ENCODE data around the gene CTNNA3.

CTNNA3 gene

DNA sequence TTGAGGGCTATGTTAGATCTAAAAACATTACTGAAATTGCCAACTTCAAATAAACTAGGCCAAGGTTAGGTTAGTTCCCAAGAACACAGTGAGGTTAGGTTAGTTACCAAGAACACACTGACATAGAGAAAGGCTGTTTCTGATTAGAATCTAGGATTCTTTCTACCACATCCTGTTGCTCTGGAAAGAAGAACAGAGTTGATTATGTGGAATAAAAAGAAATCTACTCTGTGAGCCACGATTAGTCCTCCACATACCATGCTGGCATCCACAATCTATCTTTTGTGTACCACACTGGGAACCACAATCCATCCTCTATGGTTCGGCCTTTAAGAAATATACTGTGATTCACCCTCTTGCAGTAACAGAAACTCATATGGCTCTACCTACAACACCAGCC lies 678.8 kb downstream of the CTNNA3 start:
- DNase-seq (ENCODE audit: low read depth in 2 of 2): no peak

DNA sequence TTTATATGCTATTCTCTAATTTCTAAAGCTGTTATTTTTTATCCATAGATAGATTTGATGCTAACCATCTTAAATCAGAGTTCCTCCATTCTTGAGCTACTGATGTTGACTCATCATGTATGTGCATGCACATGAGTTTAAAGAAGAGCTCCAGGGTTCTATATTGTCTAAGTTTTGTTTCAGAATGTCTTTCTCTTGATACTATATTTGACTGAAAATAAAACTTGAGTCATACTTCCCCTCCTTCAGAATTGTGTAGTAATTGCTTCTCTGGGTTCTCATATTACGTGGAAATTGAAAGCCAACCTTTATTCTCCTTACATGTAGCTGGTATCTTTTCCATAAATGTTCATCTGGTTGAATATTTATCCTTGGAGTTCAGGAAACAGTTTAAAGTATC lies 680.8 kb downstream of the CTNNA3 start:
- DNase-seq (ENCODE audit: low read depth in 2 of 2): no peak

DNA sequence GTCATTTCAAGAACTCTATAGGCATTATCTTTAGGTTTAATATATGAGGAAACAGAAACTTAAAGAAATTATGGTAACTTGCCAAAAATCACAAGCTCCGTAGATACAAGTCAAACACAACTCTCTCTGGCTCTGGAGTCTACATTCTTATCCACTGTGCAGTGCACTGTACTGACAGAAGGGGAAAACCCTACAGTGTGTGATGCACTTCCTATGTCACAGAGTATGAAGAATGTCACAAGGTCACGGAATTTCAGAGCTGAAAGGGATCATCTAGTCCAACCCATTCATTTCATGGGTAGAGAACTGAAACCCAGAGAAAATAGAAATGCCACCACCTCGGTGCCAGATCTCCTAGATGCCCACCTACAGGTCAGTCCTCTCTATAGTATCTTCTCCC lies 684.0 kb downstream of the CTNNA3 start:
- no peak for DNase-seq (ENCODE audit: low read depth in 2 of 2)

DNA sequence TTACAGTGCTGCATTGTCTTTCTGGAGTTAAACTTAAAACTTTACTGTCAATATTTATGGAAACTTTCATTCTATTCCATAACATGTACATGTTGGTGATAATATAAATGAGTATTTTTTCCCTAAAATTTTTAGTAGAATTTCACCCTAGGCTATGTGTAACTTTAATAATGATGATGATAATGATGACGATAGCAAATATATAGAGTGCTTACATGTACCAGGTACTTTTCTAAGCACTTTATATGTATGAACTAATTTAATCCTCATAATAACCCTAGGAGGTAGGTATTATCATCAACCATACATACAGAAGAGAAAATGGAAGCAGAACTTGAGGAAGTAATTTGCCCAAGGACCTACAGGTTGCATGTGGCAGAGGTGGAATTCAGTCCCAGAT lies 684.5 kb downstream of the CTNNA3 start:
- no peak for DNase-seq (ENCODE audit: low read depth in 2 of 2)

DNA sequence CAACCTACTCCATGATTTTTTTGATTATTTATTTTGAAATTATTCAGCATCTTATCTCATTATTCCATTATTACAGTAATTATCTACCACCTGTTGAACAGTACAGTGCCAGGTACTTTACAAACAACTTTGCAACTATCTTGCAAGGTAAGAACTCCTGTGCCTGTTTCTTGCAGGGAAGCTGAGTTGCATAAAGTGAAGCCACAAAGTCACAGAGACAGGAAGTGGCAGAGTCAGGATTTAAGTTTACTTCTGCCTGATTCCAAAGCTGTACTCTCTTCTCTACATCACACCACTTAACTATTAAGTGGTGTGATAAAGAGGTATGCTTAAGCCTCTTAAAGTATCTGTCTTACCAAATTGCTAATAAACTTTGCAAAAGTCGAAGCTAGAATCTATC lies 690.0 kb downstream of the CTNNA3 start:
- no peak for DNase-seq (ENCODE audit: low read depth in 2 of 2)

DNA sequence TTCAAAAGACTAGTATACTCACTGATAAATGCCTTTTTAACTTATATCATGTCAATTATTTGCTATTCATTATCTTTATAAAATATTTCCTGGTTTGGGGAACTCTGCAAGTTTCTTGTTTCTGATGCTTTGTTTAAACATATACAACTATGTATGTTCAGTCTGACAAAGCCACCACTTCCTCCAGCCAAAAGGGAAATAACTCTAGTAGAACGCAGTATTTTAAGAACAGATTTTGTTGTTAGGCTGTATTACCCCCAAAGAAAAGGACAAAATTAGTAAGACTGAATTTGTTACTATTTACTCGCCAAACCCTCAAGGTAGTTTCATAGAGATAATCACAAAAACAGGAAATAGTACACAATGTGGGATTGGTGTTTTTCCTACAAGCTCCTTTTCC lies 691.3 kb downstream of the CTNNA3 start:
- DNase-seq (ENCODE audit: low read depth in 2 of 2): no peak

DNA sequence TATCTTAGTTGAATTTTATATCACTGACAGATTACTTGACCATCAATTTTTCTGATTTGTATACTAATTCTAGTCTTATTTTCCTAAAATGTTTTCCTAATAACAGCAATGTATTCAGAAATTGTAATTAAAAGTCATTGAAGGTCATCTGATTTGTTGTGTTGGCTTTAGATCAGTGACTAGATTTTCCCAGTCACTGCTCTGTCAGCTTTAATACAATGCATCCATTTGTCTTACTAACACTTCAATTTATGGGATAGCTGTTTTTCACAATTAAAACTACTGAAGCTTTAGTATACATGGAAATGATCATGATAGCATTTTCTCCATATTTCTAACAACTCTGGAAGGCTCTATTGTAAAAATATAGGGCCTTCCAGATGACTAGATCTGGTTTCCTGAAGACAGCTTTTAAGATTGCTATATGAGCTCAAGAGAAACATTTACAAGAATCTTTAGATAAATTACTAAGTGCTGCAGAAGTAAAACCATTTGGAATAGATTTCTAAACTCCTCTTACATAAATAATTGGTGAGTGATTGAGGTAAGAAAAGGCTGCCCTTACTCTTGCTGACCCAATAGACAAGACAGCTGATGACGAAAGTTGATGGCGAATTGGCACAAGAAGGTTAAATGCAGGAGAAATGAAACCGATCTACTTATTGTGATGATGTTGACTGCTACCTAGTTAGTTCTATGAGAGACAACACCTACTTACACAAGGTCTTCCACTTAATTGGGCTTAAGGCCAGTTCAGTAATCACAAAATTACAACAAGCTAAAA lies 696.0 kb downstream of the CTNNA3 start:
- DNase-seq (ENCODE audit: low read depth in 2 of 2): no peak

DNA sequence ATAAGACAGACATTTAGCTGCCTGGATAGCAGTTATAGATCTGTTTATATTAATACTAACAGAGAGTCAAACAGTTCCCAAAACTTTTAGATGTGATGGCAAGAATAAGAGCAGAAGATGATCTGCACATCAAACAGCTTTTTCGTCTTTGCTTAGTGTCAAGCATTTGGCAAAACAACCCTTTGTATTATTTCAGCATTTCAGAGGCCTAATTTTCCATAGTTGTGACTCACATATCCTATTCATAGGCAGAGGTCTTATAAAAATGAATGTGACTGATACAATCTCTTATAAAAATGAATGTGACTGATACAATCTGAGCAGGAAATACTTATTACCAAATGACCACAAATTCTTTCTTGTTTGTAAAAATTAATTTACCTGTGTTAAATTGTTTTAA lies 699.0 kb downstream of the CTNNA3 start:
- DNase-seq (ENCODE audit: low read depth in 2 of 2): no peak

DNA sequence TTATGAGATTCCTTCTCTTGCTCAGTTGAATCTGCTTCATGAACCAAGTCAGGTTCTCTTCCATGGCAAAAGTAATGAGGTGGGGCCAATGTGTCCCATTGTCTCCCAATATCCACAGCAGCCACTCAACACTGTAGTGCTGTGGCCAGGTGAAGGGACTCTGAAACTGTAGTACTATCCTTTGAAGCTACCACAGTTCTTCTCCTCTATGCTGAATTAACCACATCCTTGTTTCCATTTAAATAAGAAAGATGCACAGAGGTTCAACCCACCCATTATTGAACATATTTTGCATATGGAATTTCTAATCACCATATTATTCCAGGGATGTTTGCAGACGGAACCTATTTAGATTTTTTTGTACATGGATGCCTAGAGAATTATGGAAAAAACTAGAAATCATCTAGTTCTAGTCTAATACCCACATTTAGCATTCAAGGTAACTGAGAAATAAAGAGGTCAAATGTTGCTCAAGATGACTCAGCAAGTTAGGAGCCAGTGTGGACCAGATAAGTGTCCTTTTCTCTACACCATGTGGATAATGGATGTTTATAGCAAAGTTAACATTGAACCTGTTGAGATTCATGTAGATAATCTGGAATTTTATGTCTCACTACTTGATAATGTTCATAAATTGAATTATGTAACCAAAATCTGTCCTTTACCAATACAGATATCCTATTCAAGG lies 705.7 kb downstream of the CTNNA3 start:
- no peak for DNase-seq (ENCODE audit: low read depth in 2 of 2)

DNA sequence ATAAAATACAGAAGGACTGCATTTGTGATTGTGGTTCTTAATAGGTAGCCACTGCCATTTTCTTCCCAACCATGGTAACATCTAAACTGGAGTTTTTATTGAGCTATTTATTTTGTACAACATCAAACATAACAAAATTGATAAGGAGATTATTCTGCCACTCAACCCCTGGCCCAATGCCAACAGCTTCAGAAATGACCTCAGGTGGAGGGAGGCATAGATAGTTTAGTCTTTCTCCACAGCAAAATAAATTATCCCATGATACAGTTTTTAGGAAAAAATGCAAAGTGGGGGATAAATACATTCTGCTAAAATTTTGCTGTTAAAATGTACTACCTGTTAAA lies 712.5 kb downstream of the CTNNA3 start:
- DNase-seq (ENCODE audit: low read depth in 2 of 2): no peak

DNA sequence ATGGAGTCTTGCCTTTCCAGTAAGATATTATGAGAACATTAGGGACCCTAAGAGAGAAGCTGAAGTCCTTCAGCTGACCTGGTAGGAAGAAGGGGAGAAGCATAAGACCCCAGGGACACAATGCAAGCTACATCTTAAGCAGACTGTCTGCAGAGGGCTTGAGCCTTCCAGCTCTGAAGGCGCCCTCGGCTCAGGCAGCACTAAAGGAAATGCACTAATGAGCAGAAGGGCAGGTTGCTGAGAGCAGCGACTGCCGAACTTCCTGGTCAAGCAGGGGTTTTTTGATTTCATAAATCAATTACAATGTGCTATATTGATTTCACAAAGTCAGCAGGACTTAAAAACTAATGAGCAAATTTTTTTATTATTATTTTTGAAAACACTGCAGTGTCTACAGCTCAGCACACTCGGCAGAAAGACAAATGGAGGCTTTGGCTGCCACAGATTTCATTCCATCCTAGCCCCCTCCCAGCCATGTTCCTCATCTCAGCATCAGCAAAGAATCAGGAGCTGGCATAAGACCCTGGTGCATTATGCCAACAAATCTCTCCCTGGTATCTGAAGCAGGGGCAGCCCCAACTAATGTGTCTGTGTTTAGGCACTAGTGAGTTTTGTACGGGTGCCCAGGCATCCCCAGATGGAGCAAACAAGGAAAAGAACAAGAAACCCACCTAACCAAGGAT lies 713.1 kb downstream of the CTNNA3 start:
- no peak for DNase-seq (ENCODE audit: low read depth in 2 of 2)

DNA sequence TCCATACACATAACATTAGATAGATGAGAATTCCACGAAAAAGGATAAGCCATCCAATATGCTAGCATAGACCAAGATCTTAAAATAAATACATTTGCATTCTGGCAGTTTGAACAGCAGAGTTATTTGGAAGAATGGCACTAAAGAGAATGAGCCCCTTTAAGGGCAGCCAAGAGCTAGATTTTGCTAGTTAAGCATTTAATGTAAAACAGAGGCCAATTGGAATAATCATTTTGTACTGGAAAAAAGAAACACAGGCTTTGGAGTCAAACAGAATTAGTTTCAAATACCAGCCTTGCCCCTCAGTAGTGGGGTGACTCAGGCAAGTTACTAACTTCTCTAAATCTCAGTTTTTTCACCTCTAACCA lies 714.0 kb downstream of the CTNNA3 start:
- DNase-seq (ENCODE audit: low read depth in 2 of 2): no peak

DNA sequence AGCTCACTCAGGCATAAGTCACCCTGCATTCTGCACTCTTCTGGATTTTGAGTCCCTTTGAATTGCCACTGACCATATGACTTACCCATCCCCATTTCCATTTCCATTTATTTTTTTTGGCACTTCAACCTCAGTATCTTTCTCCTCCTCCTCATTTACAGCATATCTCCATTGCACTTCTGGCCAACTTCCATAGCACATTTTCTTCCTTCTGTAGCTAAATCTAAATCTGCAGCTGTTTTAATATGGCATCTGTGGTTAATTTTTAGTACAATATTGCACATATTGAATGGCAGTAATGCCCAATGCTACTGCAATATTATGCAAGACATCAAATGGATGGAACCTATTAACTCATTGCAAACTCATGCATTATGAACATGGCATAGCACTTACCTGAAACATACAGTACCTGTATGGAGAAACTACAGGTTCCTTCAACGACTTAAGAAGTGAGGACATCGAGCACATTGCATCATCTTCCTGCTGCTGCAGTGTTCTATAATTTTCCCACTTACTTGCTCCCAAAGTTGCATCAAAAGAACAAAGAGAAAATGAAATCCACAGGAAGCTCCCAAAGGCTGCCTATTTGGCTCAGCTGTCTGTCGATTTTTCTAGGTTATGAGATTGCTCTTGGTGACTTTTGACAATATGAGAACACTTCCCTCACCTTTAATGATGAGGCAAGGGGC lies 714.5 kb downstream of the CTNNA3 start:
- DNase-seq (ENCODE audit: low read depth in 2 of 2): no peak

DNA sequence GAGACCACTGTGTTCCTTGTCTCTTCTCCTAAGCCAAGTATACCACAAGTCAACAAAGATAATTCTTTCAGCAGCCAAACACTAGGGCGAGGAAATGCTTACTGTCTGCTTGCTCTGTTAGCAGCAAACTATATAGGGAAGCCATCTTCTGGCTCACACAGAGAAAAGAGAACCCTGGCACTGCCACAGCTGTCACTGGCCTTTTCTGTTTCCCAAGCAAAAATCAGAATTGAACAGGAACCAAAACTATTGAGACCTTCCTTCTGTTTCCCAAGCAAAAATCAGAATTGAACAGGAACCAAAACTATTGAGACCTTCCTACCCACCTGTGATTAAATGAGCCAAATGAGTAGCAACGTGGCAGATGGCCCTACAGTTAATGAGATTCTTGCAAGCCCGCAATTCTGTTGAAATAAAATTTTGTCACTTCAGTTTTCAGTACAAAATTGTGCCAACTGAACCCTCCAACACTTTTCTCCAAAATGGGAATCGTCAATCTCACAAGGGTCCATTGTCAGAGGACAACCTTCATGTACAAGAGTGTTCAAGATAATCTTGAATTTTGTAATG lies 715.7 kb downstream of the CTNNA3 start:
- no peak for DNase-seq (ENCODE audit: low read depth in 2 of 2)

DNA sequence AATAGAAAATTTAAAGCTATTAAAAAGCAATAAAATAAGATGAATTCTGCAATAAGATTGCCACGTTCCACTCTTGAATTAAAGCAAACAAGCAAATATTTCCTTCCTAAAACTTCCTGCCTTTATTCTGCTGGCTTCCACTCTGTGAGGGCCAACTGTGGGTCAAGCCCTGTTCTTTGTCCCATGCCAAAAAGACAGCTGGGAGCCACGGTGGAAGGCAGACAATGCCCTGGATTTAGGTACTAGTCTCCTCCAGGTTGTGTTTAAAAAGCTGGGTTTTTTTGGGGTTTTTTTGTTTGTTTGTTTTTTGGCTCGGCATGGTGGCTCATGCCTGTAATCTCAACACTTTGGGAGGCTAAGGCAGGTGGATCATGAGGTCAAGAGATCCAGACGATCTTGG lies 731.0 kb downstream of the CTNNA3 start:
- no peak for DNase-seq (ENCODE audit: low read depth in 2 of 2)

DNA sequence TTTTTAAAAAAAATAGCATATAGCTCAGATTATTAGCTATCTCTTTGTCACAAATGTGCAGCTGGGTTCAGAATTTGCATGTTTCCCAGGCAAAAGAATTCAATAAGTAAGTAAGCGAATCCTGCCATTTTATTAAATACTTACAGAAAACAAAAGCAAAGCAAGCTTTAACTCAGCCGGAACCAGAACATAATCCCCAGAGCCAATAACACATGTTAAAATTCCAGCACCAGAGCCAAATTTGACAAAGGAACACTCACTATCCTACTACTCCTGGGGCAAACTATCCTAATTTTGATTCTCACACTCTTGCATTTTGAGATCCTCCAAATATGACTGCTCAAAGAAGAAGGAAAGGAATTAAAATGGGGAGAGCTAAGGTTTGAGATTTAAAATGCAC lies 737.5 kb downstream of the CTNNA3 start:
- no peak for DNase-seq (ENCODE audit: low read depth in 2 of 2)

DNA sequence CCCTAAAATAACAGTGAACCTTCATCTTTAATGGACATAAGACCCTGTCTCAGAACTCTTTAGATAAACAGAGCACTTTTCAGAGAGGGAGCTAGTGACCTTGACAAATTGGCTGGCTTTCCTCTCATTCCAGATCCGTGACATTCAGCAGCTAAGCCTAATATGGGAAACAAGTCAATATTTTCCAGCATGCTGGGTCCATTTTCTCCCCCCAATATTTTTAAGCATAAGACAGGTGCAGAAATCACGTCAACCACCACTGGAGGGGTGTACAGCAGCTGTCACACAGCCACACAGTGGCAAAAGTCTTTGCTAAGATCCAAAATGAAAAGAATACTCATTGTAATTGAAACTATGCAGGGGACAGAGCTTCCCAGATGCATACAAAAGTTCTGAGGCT lies 744.1 kb downstream of the CTNNA3 start:
- DNase-seq (ENCODE audit: low read depth in 2 of 2): no peak

DNA sequence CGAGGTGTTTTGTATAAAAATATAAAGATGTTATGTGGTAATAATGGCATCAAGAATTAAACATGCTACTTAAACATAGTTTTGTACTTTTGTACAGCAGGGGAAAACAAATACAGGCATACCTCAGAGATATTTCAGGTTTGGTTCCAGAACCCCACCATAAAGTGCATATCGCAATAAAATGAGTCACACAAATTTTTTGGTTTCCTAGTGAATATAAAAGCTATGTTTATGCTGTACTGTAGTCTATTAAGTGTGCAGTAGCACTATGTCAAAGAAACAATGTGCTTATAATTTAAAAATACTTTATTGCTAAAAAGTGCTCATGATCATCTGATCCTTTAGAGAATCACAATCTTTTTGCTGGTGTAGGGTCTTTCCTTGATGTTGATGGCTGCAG lies 752.4 kb downstream of the CTNNA3 start:
- DNase-seq (ENCODE audit: low read depth in 2 of 2): no peak

DNA sequence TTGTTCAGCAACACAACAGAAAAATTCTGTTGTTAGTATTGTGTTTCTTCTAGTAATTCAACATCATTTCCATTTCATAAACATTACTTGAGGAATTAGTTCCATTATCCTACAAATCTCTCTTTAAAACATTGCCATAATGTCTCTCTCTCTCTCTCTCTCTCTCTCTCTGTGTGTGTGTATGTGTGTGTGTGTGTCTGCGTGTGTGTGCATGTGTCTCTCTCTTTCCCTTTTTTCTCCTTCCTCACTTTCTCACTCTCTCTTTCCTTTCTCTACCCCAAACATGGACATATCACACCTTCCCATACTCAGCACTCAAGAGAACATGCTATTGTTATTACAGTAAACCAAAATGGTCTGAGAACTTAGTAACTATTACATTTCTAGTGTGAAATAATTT lies 753.6 kb downstream of the CTNNA3 start:
- DNase-seq (ENCODE audit: low read depth in 2 of 2): no peak

DNA sequence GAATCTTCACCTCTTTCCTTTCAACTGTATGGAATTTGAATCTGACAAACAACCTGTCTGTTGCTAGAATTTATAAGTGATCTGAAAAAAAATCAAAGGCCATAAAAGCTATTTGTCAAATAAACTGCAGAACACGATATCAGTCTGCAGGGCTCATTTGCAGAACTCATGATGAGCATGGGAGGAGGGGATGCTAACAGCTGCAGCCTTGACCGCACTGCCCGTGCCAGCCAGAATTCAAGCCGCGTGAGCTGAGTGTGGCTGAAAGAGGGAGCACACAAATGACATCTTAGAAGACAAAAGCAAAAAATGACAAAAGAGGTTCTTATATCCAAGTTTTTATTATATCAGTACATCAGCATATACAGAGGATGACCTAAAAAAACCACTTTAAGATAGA lies 754.5 kb downstream of the CTNNA3 start:
- DNase-seq (ENCODE audit: low read depth in 2 of 2): no peak

DNA sequence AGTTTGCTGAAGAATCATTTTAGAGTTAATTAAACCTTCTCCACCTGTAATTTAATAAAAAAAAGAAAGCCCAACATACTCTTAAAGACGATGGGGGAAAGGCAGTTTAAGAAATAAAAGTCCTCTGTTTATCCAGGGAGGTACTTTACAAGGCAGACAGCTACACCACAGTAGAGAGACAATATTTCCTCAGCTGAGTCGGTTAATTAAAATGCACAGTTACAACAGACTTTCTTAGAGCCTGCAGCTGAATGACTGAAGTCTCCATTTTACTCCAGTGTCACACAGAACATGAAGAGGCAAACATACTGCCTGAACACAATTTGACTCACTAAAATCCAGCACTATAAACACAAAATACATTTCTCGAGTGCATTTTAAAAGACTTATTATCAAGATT lies 755.0 kb downstream of the CTNNA3 start:
- no peak for DNase-seq (ENCODE audit: low read depth in 2 of 2)

DNA sequence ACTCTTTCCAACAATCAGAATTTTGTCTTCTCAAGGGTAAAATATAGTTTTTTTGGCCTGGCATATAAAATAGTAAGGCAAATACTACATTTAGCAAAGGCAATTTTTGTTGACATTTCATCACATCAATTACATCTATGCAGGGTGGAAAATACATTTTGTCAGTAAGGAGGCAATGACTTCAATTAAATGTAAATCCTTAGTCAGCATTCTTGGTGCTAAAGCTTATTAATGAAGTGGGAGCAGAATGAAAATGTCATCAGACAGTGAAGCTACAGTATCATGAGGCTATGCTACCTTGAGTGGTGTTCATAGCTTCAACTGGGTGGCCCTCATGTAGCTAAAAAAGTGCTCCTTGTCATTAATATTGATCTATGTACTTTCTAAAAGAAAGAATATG lies 761.3 kb downstream of the CTNNA3 start:
- DNase-seq (ENCODE audit: low read depth in 2 of 2): no peak

All from stimulated activated CD4-positive, alpha-beta T cell treated with anti-CD3 and anti-CD28 coated beads, Interleukin-15, amount 100 ng/mL, for 48 hours (primary cell).